Caco-2 (cell line): Measurements from ENCODE around the gene GAS2L1. TPM values are rescaled to one million over a fixed set of nuclear protein-coding genes. Genes with fewer than 3 reads are reported as not detected.
A peak's percentile ranks its signal among the peaks of the same experiment; 100 is the strongest.
"Not testable (repeated sequence)": the region's sequence is repeated elsewhere in the genome, so short reads cannot be mapped to it uniquely, and the experiment has no call there.

Source experiments
- BruUV-seq: library from RNA; stranded (reverse); fragments of 400-500 nt; replicated peaks from 2 replicates; lab custom pipeline; 2021; lab: Mats Ljungman, UMichigan
- CTCF ChIA-PET: fragments of 300-600 bp; sonication (Branson Sonifier 250); formaldehyde crosslinking; loops from one replicate; lab custom pipeline; 2022; ENCODE audit warnings: antibody characterized with exemption; lab: Charles Lee
- POLR2A ChIA-PET: fragments of 300-600 bp; sonication (Branson Sonifier 250); formaldehyde crosslinking; loops from one replicate; lab custom pipeline; 2022; ENCODE audit warnings: antibody characterized with exemption; lab: Charles Lee
- DNase-seq, 2 experiments: peaks; one replicate each; pipeline versions ENCODE4 v3.0.0 to v3.0.0-alpha.2; 2020 to 2022
- H3K27me3 ChIP-seq: replicated peaks from 2 replicates; pipeline ENCODE4 v1.6.0; 2011; ENCODE audit warnings: low read length; ENCODE audit not compliant: control insufficient read depth, insufficient read depth
- H3K36me3 ChIP-seq: 2 replicates; pipeline ENCODE4 v1.5.1; 2011; ENCODE audit warnings: low read length; ENCODE audit not compliant: control insufficient read depth, insufficient read depth
- H3K4me1 ChIP-seq: fragments of 250-450 bp; sonication (Bioruptor Pico); 2 replicates; pipeline ENCODE4 v1.5.1; 2020; ENCODE audit warnings: mild to moderate bottlenecking
- H3K4me3 ChIP-seq: 2 replicates; pipeline ENCODE4 v1.5.1; 2011; ENCODE audit warnings: low read depth, mild to moderate bottlenecking, control low read depth, low read length
- H3K9me3 ChIP-seq: fragments of 250-450 bp; sonication (Bioruptor Pico); 2 replicates; pipeline ENCODE4 v1.5.1; 2020; ENCODE audit warnings: mild to moderate bottlenecking, moderate library complexity
- H3K27ac Mint-ChIP-seq: one replicate; pipeline ENCODE4 v1.8.0; 2022; ENCODE audit warnings: mixed read lengths; ENCODE audit not compliant: unreplicated experiment
- H3K27me3 Mint-ChIP-seq: one replicate; pipeline ENCODE4 v1.8.0; 2022; ENCODE audit warnings: mixed read lengths; ENCODE audit not compliant: insufficient read depth, unreplicated experiment
- H3K36me3 Mint-ChIP-seq: one replicate; pipeline ENCODE4 v1.8.0; 2022; ENCODE audit warnings: mild to moderate bottlenecking, mixed read lengths; ENCODE audit not compliant: insufficient read depth, unreplicated experiment
- H3K4me1 Mint-ChIP-seq: one replicate; pipeline ENCODE4 v1.8.0; 2022; ENCODE audit warnings: low read depth, mixed read lengths; ENCODE audit not compliant: unreplicated experiment
- H3K4me3 Mint-ChIP-seq: one replicate; pipeline ENCODE4 v1.8.0; 2022; ENCODE audit warnings: mild to moderate bottlenecking, moderate library complexity, mixed read lengths; ENCODE audit not compliant: unreplicated experiment
- H3K9me3 Mint-ChIP-seq: one replicate; pipeline ENCODE4 v1.8.0; 2022; ENCODE audit warnings: mixed read lengths; ENCODE audit not compliant: unreplicated experiment
- intact Hi-C: fragments of 100-400 bp; cut with micrococcal nuclease; formaldehyde crosslinking; loops from one replicate; pipeline ENCODE4 v1.10.0; 2022; ENCODE audit not compliant: unreplicated experiment
- total RNA-seq: library from RNA; stranded (reverse); gene quantifications from 2 replicates; pipeline ENCODE4 v1.2.3, GENCODE V29; 2022
- TF ChIP-seq, protein P1 (sequence below), 2 experiments: fragments of 200-600 bp in 1 of 2; IDR thresholded peaks; 1 replicate in 1 of 2; 2 replicates in 1 of 2; pipeline versions ENCODE4 v1.5.1 to v1.8.0; 2011 to 2022; ENCODE audit warnings: antibody characterized with exemption in 1 of 2, control low read depth in 1 of 2, inconsistent platforms in 1 of 2, low read depth in 1 of 2, low read length in 1 of 2, mild to moderate bottlenecking in 1 of 2, moderate library complexity in 1 of 2; ENCODE audit not compliant: insufficient read depth in 1 of 2, severe bottlenecking in 1 of 2, unreplicated experiment in 1 of 2

GAS2L1 gene
- total RNA-seq, 1 experiment from 2014 or later: 20.4 TPM

- CTCF ChIA-PET: no interaction called here
- Mint-ChIP-seq H3K36me3 (peaks cover 64% of the 10 kb centered on the region), H3K27me3 (no peaks in the 10 kb centered on the region), H3K27ac (no peak overlapping the region), H3K4me3 (no peak overlapping the region), H3K4me1 (peaks cover 8% of the 10 kb centered on the region), H3K9me3 (no peaks in the 10 kb centered on the region)
- Histone ChIP-seq H3K4me1 (peaks cover 6% of the 10 kb centered on the region; the same call in 1 of the 2 replicates), H3K4me3 (no peak overlapping the region), H3K36me3 (peaks cover 1% of the 10 kb centered on the region; the same call in 1 of the 2 replicates), H3K9me3 (no peaks in the 10 kb centered on the region), H3K27me3 (no peaks in the 10 kb centered on the region)
- no peak for DNase-seq
- BruUV-seq: no TSS peak
- TF ChIP-seq, protein P1, sequence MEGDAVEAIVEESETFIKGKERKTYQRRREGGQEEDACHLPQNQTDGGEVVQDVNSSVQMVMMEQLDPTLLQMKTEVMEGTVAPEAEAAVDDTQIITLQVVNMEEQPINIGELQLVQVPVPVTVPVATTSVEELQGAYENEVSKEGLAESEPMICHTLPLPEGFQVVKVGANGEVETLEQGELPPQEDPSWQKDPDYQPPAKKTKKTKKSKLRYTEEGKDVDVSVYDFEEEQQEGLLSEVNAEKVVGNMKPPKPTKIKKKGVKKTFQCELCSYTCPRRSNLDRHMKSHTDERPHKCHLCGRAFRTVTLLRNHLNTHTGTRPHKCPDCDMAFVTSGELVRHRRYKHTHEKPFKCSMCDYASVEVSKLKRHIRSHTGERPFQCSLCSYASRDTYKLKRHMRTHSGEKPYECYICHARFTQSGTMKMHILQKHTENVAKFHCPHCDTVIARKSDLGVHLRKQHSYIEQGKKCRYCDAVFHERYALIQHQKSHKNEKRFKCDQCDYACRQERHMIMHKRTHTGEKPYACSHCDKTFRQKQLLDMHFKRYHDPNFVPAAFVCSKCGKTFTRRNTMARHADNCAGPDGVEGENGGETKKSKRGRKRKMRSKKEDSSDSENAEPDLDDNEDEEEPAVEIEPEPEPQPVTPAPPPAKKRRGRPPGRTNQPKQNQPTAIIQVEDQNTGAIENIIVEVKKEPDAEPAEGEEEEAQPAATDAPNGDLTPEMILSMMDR (IDR thresholded peaks at IDR 0.05; ENCODE audit: insufficient read depth in 1 of 2, low read depth in 1 of 2, low read length in 1 of 2, severe bottlenecking in 1 of 2, unreplicated experiment in 1 of 2): no peak
- intact Hi-C loops: no loop called here
- POLR2A ChIA-PET: no interaction called here
These were observed 36.9 kb downstream of the GAS2L1 start for GRCh38 chr22:29343313-29343805.

DNA sequence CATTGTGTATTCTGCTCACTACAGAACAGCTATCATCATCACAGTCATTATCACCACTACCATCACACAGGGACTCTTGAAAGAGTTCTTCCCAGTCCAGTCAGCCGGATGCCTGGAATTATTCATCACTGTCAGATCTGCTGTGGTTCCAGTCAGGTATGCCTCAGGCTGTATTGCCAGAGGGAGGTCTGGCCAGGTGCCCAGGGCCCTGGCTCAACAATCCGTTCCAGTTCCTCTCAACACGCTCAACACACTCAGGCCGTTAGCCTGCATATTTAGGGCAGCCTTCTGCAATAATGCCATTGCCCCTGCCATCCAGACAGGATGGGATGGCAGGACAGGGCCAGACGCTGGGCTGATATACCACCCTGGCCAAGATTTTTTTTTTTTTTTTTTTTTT is 37.7 kb downstream of the GAS2L1 start:
- H3K27ac Mint-ChIP-seq: no peak overlapping the region
- no TSS peak for BruUV-seq
- H3K4me3 Mint-ChIP-seq: no peak overlapping the region
- no peaks in the 10 kb centered on the region for H3K9me3 Mint-ChIP-seq
- H3K4me1 Mint-ChIP-seq: peaks cover 8% of the 10 kb centered on the region
- intact Hi-C loops: no loop called here
- Histone ChIP-seq H3K9me3 (no peaks in the 10 kb centered on the region), H3K4me3 (no peak overlapping the region), H3K4me1 (peaks cover 6% of the 10 kb centered on the region; the same call in 1 of the 2 replicates), H3K36me3 (peaks cover 1% of the 10 kb centered on the region), H3K27me3 (no peaks in the 10 kb centered on the region)
- peak in 1 of 2 experiments; percentile 15 for DNase-seq
- ChIA-PET POLR2A (interaction anchor here (0.6 kb wide), 1 partner anchor 37 kb away, joined by 8 read pairs; no protein-coding TSS in a partner anchor), CTCF (no interaction called here)
- peaks cover 63% of the 10 kb centered on the region for H3K36me3 Mint-ChIP-seq
- TF ChIP-seq, protein P1 (IDR thresholded peaks at IDR 0.05; ENCODE audit: insufficient read depth in 1 of 2, low read depth in 1 of 2, low read length in 1 of 2, severe bottlenecking in 1 of 2, unreplicated experiment in 1 of 2): no peak
- no peaks in the 10 kb centered on the region for H3K27me3 Mint-ChIP-seq

GRCh38 chr22:29344889-29345288 is 38.4 kb downstream of the GAS2L1 start:
- H3K4me1 Mint-ChIP-seq, H3K27me3 Mint-ChIP-seq, DNase-seq, intact Hi-C loops, BruUV-seq, H3K4me3 ChIP-seq, H3K4me1 ChIP-seq, CTCF ChIA-PET, H3K9me3 ChIP-seq, H3K4me3 Mint-ChIP-seq, H3K36me3 ChIP-seq, H3K27me3 ChIP-seq, H3K27ac Mint-ChIP-seq, H3K9me3 Mint-ChIP-seq: not testable (repeated sequence)
- POLR2A ChIA-PET: interaction anchor here (0.6 kb wide), 1 partner anchor 38 kb away, joined by 8 read pairs; no protein-coding TSS in a partner anchor
- H3K36me3 Mint-ChIP-seq: peaks cover 66% of the 10 kb centered on the region
